HG03025 (cell line): ENCODE results near the gene CELA3B.
"Not testable (repeated sequence)": the region's sequence is repeated elsewhere in the genome, so short reads cannot be mapped to it uniquely, and the experiment has no call there.

Experiments
- ATAC-seq: cut with Tn5 transposase; IDR thresholded peaks from one replicate; pipeline ENCODE4 v1.9.1; 2021; ENCODE audit warnings: mild to moderate bottlenecking, moderate library complexity; ENCODE audit not compliant: unreplicated experiment, low FRiP score

CELA3B gene

DNA sequence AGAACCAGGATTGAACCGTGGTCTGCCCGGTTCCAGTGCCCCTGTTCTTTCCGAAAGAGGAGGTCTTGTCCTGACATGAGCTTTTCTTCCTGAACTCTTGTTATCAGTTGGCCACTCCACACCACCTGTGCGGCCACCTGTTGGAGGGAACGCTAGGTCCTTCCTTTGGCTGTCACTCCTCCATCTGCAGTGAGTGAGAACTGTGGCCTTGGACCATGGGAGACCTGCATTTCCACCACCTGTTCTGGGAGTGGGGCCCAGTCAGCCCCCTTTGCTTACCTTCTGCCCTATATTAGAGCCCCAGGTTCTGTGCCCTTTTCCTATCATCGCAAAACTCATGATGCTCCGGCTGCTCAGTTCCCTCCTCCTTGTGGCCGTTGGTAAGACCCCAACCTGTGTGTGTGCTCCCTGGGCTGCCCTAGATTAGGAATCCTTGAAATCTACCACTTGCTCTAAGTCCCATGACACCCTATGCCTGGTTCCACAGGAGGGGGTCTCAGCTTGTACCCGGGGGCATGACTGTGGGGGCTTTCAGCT is at the start of gene CELA3B:
Gene CELA3B (plus strand): TSS at position 320 of the 537 bp plus-strand sequence. CDS start 18 bp downstream, at position 338.
- ATAC-seq: not testable (repeated sequence)

DNA sequence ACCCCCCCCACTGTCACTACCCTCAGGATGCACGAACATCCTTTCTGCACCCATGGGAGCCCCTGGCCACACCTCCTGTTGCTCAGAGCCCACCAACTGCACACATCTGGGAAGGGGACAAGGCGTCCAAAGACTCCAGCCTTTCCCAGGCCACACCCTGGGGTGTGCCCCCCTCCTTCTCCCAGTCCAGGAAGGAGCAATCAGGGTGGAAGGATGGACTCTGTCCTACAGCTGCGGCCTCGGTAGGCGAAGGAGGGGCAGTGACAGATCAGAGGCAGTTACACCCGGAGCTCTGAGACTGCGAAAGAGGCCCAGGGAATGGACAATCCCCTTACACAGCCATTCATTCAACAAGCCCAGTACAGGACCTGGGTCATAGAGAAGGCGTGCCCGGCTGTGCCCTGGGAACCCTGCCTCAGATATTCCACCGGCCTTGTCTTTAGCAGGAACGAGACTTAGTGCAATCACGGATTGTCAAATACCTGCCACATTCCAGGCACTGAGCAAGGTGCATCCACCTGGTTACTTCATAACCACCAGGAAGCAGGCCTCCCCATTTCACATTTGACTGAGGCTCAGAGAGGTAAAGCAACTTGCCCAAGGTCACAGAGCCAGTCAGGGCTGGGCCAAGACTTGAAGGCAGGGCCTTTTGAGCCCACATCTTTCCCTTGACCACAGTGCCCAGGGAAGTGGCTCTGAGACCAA is 49.1 kb upstream of the CELA3B start:
- no peak for ATAC-seq

GRCh38 chr1:21930080-21930571 is 46.7 kb upstream of the CELA3B start:
- no peak for ATAC-seq

- ATAC-seq: no peak
Measured at GRCh38 chr1:21930629-21931170, 46.1 kb upstream of the CELA3B start.

- ATAC-seq: no peak
Measured at GRCh38 chr1:21931171-21932093, 45.4 kb upstream of the CELA3B start.

DNA sequence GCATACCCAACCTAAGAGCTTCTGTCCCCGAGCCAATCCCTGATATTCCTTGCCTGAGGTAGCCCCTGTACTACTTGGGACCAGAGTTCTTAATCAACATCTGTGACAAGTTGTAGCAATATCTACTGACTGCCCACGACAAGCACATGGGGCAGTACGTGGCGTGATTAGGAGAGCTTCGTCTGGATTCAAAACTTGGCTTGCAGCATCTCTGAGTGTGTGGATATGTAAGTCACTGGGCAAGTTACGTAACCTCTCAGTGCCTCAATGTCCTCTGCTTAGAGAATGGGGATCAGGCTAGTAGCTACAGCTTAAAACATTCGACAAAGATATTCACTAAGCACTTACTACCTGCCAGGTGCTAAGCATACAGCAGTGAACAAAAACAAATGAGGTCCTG is 44.7 kb upstream of the CELA3B start:
- ATAC-seq: no peak

DNA sequence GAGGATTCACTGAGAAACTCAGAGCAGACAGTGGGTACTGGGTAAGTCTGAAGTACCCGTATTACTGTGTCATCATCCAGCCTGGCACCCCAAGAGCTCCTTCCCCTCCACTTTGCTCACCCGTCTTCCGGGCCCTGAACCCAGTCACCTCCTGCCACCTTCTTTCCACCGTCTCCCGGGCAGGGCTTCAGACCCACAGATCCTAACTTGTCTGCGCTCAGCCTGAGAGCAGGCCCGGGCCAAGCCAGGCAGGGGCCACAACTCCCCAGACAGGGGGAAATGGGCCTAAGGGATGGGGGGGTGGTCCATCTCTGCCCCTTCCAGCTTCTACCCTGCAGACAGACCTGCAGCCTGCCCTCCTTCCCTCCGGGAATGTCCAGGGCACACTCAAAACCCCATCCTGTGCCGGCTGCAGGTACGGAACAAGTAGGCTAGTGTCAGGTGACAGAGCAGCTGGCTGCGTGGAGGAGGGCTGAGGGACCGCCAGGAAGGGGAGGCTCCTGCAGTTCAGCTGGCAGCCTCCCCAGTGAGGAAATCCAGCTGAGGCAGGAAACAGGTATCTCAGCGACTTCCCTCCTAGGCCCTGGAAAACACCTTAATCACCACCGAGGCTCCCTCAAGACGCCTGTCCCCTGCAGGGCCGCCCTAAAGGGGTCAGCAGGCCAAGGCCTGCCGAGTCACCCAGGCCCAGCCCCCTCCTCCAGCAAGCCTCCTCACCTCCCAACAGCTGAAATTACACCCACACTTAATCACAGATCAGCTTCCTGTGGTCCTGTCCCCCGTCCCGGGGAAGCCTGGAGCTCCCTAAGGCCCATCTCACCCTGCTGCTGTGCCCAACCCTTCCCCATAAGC is 43.2 kb upstream of the CELA3B start:
- ATAC-seq: no peak

DNA sequence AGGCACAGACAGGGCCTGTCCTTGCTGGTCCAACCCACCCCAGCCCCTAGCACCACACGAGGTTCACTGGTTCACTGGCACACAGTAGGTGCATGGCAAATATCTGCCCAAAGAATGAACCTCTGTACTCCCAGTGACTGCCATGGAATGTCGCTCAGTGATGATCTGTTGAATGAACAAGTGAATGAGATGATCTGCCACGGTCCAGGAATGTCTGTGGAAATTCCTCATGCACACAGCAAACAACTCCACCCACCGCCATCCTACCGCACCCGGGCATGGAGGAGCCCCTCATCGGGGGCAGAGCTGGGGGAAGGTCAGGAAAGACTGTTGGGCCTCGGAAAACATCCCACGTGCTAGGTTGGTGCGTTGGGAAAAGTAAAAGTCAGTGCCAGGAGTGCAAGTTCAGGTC is 41.4 kb upstream of the CELA3B start:
- no peak for ATAC-seq

DNA sequence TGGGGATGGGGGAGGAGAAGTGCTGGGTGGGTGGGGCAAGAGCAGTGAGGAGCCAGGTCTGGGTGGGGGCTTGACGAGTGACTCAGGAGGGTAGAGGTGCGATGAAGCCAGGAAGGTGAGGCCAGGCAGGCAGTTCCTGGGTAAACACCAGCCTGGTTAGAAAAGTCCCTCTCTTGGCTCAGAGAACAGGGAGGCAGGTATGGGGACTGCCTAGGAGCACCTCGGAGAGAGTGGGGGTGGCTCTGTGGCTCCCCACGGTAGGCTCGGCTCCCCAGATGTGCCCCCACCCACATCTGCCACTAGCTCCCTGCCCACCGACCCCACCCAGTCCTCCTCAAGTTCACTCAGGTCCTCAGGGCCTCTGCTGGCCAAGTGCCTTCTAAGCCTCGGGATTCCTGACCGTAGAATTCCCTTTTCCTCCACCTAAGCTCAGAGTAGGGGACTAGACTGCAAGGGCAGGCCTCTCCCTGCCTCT is 40.9 kb upstream of the CELA3B start:
- no peak for ATAC-seq

DNA sequence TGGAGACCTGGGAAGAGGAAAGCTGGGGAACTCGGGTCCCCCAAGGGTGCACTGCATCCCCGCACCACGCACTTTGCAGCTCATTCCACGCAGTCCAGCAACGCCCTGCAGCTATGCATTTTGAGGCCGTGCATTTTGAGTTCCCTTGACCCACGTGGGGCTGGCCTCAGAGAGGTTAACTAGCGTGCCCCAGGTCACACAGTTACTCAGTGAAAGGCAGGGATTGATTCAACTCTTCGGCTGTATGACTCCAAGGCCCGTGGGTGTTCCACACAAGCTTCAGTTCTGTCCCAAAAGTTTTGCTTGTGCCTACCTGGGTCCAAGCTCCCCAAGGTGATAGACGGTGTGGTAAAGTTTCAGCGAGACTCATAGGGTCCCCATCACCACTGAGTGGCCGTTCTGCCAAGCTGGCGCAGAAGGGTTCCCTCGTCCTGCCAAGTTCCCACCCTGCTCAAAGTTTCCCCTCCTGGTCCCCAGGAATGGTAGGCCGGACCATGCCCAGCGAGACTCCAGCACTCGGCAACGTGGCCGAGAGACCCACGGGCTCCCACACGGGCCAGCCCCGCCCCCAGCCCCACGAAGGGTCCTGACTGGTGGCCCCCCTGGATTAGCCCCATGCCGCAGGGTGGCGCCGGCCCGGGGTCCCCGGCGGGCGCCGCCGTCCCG is 40.3 kb upstream of the CELA3B start:
- ATAC-seq: no peak

DNA sequence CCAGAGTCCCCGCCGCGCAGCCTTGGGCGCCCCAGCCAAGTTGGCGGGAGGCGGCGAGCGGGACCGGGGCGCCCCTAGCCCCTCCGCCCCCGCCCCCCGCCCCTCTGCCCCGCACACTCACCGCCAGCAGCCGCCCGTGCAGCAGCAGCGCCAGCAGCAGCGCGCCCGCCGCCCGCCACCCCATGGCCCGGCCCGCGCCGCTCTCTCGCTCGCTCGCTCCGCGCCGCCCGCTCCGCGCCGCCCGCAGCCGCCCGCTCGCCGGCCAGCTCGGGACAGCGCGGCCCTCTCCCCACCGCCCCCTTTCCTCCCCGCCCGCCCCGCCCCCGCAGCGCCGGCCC is 39.8 kb upstream of the CELA3B start, which contains the start of gene HSPG2:
Gene HSPG2 (minus strand): TSS at position 277 of the 338 bp plus-strand sequence. CDS start 93 bp downstream, at position 184.
- no peak for ATAC-seq

DNA sequence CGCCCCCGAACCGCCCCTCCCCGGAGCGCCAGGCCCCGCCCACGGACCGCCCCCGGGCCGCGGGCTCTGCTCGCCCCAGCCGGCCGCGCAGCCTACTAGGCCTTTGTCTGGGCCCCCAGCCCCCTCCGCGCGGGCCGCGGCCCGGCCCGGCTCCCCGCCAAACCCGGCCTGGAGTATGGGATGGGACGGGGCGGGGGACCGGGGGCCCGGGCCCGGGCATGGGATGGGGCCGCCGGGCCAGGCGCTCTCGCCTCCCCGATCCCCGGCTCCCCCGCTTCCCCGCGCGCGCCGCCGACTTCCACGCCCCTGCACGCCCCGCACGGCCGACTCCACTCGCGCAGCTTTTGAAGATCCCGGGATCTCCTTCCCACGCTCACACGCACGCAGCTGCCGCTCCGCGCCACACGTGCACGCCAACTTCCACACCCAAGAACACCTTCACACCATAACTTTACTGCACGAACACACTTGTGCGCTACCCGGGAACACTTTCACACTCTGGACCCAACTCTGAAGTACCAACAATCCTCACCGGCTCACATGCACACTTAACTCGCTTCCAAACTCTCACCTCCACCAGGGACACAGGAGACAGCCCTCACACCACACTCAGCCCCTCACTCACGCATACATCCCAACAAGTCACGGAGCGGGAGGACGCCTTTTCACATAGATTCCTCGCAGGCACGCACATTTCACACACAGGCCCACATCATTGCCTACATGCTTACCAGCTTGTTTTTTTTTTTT is 39.3 kb upstream of the CELA3B start:
- no peak for ATAC-seq

DNA sequence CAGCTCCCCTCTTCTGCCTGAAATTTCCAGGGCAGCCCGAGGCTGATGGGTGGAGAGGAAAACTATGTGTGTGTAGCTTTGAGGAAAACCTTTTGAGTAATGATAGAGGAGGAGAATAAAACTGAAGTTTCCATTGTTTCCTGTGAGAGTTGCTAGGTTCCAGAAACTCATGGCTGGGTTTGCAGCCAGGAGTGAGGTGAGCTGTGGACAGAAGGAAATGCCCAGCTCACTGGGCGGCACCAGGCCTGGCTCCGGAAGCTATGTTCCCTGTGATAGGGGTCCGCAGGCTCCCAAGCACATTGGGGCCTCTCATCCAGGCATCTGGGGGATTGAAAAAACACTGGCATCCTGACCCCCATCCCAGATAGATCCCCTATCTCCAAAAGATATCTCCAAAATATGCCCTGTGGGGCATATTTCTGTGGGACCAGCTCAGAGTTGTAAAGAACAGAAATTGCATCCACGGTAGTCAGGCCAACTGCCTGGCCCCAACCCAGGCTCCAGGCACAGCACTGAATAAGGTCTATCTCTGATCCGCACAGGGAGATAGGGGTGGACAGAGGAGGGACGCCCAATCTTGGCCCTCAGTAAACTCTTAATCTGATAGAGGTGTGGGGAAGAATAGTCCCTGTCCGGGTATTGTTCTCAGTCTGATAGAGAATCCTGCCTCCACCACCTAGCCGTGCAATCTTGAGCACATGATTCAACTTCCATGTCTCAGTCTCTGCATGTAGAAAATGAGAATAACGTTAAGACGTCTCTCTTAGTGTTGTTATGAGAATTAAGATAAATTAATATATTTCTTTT is 37.9 kb upstream of the CELA3B start:
- no peak for ATAC-seq

- no peak for ATAC-seq
Measured at GRCh38 chr1:21939650-21940374, 37.0 kb upstream of the CELA3B start.

DNA sequence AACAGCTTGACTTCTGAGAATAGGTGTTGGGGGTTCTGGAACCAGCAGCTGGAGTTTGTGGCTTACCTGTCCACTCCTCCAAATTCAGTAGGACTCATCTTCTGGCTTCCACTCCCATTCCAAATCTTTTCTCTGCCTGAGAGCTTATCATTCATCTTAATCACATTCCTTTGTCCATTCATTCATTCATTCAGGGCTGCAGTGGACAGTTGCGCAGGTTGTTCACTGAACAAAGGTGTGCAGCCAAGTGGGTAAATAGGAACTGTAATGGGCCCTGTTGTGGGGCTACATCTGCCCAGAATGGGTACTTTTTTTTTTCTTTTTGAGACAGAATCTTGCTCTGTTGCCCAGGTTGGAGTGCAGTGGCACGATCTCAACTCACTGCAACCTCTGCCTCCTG is 36.3 kb upstream of the CELA3B start:
- ATAC-seq: no peak

GRCh38 chr1:21941370-21941769 is 35.5 kb upstream of the CELA3B start:
- no peak for ATAC-seq

- no peak for ATAC-seq
Measured at GRCh38 chr1:21942464-21942863, 34.4 kb upstream of the CELA3B start.
